Endothelial cell (in vitro differentiated cells): ENCODE measurements around the gene PTPRN2. TPM values are rescaled to one million over a fixed set of nuclear protein-coding genes. Genes with fewer than 3 reads are reported as not detected.

Experiments
- DNase-seq: peaks from one replicate; pipeline ENCODE4 v3.0.0; 2021; ENCODE audit warnings: low spot score
- H3K27ac Mint-ChIP-seq: one replicate; pipeline ENCODE4 v1.8.0; 2021; ENCODE audit warnings: mixed read lengths, inconsistent platforms; ENCODE audit not compliant: unreplicated experiment
- H3K27me3 Mint-ChIP-seq: one replicate; pipeline ENCODE4 v1.8.0; 2021; ENCODE audit warnings: mild to moderate bottlenecking, moderate library complexity, mixed read lengths, inconsistent platforms; ENCODE audit not compliant: unreplicated experiment
- H3K36me3 Mint-ChIP-seq: one replicate; pipeline ENCODE4 v1.8.0; 2021; ENCODE audit warnings: mild to moderate bottlenecking, low read depth, mixed read lengths, inconsistent platforms; ENCODE audit not compliant: unreplicated experiment
- H3K4me1 Mint-ChIP-seq: one replicate; pipeline ENCODE4 v1.8.0; 2021; ENCODE audit warnings: mild to moderate bottlenecking, mixed read lengths, inconsistent platforms; ENCODE audit not compliant: unreplicated experiment
- H3K4me3 Mint-ChIP-seq: one replicate; pipeline ENCODE4 v1.8.0; 2021; ENCODE audit warnings: mild to moderate bottlenecking, mixed read lengths, inconsistent platforms; ENCODE audit not compliant: unreplicated experiment
- H3K9me3 Mint-ChIP-seq: one replicate; pipeline ENCODE4 v1.8.0; 2021; ENCODE audit warnings: mixed read lengths, inconsistent platforms; ENCODE audit not compliant: unreplicated experiment
- CTCF ChIP-seq: fragments of 200-600 bp; sonication (generic); IDR thresholded peaks from one replicate; pipeline ENCODE4 v1.5.0; 2021; ENCODE audit warnings: antibody characterized with exemption; ENCODE audit not compliant: unreplicated experiment
- total RNA-seq: library from RNA; stranded (reverse); fragmentation: NEBNext Ultra II Directional; extraction: Animal tissue kit (Norgen Biotek cat#: 25700); gene quantifications from one replicate; pipeline ENCODE4 v1.2.1, GENCODE V29; 2021; ENCODE audit not compliant: unreplicated experiment

PTPRN2 gene
- total RNA-seq, 1 donor from 2014 or later, result 0.18 TPM

DNA sequence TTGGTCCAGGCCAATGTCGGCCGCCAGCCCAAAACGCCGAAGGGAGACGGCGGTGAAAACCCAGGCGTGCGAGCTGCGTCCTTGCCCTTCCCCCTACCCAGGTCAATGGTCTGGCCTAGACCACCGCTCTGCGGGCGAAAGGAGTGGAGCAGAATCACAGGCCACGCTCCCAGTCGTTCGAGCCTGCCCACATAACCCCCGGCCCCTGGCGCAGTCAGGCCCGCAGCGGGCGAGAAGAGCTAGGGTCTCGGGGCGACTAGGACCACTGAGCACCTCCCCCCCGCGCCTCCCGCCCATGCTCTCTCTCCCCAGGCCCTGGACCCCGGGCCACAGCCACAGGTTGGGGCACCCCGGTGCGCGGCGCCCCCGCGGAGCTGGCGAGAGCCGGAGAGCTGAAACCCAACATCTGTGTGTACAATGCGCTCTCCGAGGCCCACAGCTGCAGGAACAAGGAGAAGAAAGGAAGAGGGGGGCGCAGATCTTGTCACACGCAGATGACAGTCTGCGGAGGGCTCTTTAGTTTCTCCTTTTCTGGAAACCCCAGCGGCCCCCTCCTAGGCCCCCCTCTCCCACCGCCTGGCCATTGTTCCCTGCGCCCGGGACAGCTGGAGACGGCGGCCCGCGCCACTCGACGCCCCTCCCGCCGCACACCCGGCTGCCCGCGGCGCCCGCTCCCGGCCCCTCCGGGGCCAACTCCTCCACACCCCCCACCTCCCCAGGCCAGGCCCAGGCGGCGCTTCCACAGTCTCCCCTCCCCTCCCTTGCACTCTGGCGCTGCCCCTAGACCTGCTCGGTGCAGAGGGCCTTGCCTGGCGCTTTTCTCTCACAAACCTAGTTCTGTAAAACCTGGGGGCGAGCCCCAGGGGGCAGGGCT, 895.8 kb downstream of the PTPRN2 start:
- Mint-ChIP-seq H3K27me3 (no peaks in the 10 kb centered on the region), H3K4me3 (no peak overlapping the region), H3K9me3 (peaks cover 17% of the 10 kb centered on the region), H3K4me1 (no peaks in the 10 kb centered on the region), H3K36me3 (peaks cover 9% of the 10 kb centered on the region), H3K27ac (no peak overlapping the region)
- TF ChIP-seq CTCF, result no peak
- DNase-seq, result no peak

- Mint-ChIP-seq H3K27ac (no peak overlapping the region), H3K4me1 (no peaks in the 10 kb centered on the region), H3K4me3 (no peak overlapping the region), H3K27me3 (no peaks in the 10 kb centered on the region), H3K9me3 (peaks cover 22% of the 10 kb centered on the region), H3K36me3 (peaks cover 9% of the 10 kb centered on the region)
- DNase-seq, result no peak
- TF ChIP-seq CTCF, result no peak
Observed at GRCh38 chr7:157690833-157691585, 896.6 kb downstream of the PTPRN2 start.

DNA sequence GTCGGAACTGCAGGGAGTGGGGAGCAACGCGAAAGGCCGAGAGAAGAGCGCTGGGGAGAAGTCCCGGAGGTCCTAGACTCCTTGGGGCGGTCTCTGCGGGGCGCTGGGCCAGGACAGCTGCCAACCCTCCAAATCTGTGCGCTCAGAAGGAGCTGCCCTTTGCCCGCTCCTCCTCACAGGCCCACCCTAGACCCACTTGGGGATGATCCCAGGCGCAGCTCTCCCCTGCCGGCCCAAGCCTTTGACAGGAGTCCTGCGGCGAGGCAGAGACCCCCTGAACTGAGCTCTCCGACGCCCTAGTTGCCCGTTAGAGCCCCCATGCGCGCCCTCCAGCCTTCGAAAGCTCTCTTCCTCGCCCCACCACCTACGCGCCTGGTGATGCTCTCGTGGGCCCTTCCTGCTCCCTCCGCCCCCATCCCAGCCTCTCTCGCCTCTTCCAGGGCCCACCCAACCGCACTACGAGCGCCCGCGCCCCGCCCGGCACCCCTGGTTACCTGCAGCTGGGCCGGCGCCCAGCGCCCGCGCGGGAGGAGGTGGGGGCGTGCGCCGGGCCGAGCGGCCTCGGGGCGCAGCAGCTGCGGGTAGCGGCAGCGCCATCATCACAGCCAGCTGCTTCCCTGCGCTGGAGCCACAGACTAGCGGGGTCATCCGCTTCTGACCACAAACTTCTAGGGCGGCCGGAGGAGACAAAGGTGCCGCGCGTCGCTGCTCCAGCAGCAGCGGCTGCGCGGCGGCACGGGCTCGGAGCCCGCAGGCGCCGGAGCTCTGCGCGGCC, 897.4 kb downstream of the PTPRN2 start:
- no peak for DNase-seq
- H3K4me1 Mint-ChIP-seq, result no peaks in the 10 kb centered on the region
- no peak overlapping the region for H3K27ac Mint-ChIP-seq
- TF ChIP-seq CTCF, result no peak
- H3K4me3 Mint-ChIP-seq, result no peak overlapping the region
- H3K9me3 Mint-ChIP-seq, result peaks cover 22% of the 10 kb centered on the region
- H3K27me3 Mint-ChIP-seq, result no peaks in the 10 kb centered on the region
- peaks cover 9% of the 10 kb centered on the region for H3K36me3 Mint-ChIP-seq

- H3K4me1 Mint-ChIP-seq, result no peaks in the 10 kb centered on the region
- peaks cover 9% of the 10 kb centered on the region for H3K36me3 Mint-ChIP-seq
- peaks cover 21% of the 10 kb centered on the region for H3K9me3 Mint-ChIP-seq
- no peak for TF ChIP-seq CTCF
- no peak overlapping the region for H3K4me3 Mint-ChIP-seq
- no peaks in the 10 kb centered on the region for H3K27me3 Mint-ChIP-seq
- H3K27ac Mint-ChIP-seq, result no peak overlapping the region
- DNase-seq, result no peak
Observed at GRCh38 chr7:157689269-157690057, 898.2 kb downstream of the PTPRN2 start.
